HCT116 (cell line): ENCODE data around the gene SPSB4.

Experiments
- EZH2 ChIP-seq: fragments of 200-600 bp; sonication (generic); IDR thresholded peaks from 2 replicates; pipeline ENCODE4 v1.6.1; 2017; ENCODE audit warnings: antibody characterized with exemption, mixed run types
- JUND ChIP-seq: IDR thresholded peaks from 2 replicates; pipeline ENCODE4 v1.6.1; 2012
- POLR2A ChIP-seq: IDR thresholded peaks from 2 replicates; pipeline ENCODE4 v1.7.0; 2011; ENCODE audit warnings: borderline replicate concordance; ENCODE audit not compliant: insufficient read depth, insufficient read length; ENCODE audit errors: extremely low read depth
- POLR2AphosphoS5 ChIP-seq: IDR thresholded peaks from 2 replicates; pipeline ENCODE4 v1.6.1; 2011; ENCODE audit warnings: mild to moderate bottlenecking, low read depth, low read length, moderate library complexity
- SIN3A ChIP-seq: IDR thresholded peaks from 2 replicates; pipeline ENCODE4 v1.6.1; 2012; ENCODE audit warnings: low read depth
- SP1 ChIP-seq: IDR thresholded peaks from 2 replicates; pipeline ENCODE4 v1.6.1; 2012; ENCODE audit warnings: low read depth
- SRF ChIP-seq: IDR thresholded peaks from 2 replicates; pipeline ENCODE4 v1.6.1; 2012; ENCODE audit warnings: low read depth
- YY1 ChIP-seq: IDR thresholded peaks from 2 replicates; pipeline ENCODE4 v1.6.1; 2011; ENCODE audit warnings: low read length, low read depth, moderate library complexity, mild to moderate bottlenecking; ENCODE audit not compliant: insufficient replicate concordance; ENCODE audit errors: extremely low read depth
- ZNF274 ChIP-seq: fragments of 200-500 bp; sonication (Bioruptor generic); IDR thresholded peaks from 2 replicates; pipeline ENCODE4 v1.6.1; 2014; ENCODE audit warnings: mild to moderate bottlenecking, low read depth, low read length, inconsistent platforms
- TF ChIP-seq, protein P1 (sequence below): IDR thresholded peaks from 2 replicates; pipeline ENCODE4 v1.6.1; 2011; ENCODE audit warnings: mild to moderate bottlenecking, low read length, moderate library complexity; ENCODE audit not compliant: insufficient replicate concordance; ENCODE audit errors: extremely low read depth
- TF ChIP-seq, protein P2 (sequence below), 3 experiments: fragments of 200-600 bp in 1 of 3; sonication (generic) in 1 of 3; IDR thresholded peaks in 2 of 3; conservative IDR thresholded peaks in 1 of 3; 2 replicates each; pipeline ENCODE4 v1.5.1; 2012 to 2017; ENCODE audit warnings: low read depth in 2 of 3, low read length in 2 of 3, antibody characterized with exemption in 1 of 3, borderline replicate concordance in 1 of 3, control low read depth in 1 of 3, mild to moderate bottlenecking in 1 of 3, mixed read lengths in 1 of 3, mixed run types in 1 of 3, moderate library complexity in 1 of 3; ENCODE audit not compliant: insufficient read depth in 1 of 3
- TF ChIP-seq, protein P3 (sequence below): IDR thresholded peaks from 2 replicates; pipeline ENCODE4 v1.6.1; 2012
- TF ChIP-seq, protein P4 (sequence below): IDR thresholded peaks from 2 replicates; pipeline ENCODE4 v1.6.1; 2012; ENCODE audit warnings: low read depth
- TF ChIP-seq, protein P5 (sequence below): IDR thresholded peaks from 2 replicates; pipeline ENCODE4 v1.6.1; 2012

DNA sequence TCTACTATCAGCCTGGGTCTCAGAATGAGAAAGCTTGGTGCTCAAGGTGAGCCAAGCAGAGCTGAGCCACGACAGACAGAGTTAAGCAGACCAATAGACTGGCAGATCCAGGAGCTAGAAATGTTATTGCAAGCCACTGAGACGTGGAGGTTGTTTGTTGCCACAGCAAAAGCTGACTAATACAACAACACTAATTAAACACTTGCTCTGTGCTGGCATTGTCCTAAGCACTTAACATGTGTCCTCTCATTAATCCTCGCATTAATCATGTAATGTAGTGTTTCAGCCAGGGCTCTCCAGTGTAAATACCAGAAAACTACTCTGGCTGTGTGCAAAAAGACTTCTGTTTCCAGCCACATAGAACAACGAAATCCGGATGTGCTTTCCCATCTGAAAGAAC, 11.6 kb upstream of the SPSB4 start:
- TF ChIP-seq, protein P1, sequence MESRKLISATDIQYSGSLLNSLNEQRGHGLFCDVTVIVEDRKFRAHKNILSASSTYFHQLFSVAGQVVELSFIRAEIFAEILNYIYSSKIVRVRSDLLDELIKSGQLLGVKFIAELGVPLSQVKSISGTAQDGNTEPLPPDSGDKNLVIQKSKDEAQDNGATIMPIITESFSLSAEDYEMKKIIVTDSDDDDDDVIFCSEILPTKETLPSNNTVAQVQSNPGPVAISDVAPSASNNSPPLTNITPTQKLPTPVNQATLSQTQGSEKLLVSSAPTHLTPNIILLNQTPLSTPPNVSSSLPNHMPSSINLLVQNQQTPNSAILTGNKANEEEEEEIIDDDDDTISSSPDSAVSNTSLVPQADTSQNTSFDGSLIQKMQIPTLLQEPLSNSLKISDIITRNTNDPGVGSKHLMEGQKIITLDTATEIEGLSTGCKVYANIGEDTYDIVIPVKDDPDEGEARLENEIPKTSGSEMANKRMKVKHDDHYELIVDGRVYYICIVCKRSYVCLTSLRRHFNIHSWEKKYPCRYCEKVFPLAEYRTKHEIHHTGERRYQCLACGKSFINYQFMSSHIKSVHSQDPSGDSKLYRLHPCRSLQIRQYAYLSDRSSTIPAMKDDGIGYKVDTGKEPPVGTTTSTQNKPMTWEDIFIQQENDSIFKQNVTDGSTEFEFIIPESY, result no peak
- TF ChIP-seq, protein P2, sequence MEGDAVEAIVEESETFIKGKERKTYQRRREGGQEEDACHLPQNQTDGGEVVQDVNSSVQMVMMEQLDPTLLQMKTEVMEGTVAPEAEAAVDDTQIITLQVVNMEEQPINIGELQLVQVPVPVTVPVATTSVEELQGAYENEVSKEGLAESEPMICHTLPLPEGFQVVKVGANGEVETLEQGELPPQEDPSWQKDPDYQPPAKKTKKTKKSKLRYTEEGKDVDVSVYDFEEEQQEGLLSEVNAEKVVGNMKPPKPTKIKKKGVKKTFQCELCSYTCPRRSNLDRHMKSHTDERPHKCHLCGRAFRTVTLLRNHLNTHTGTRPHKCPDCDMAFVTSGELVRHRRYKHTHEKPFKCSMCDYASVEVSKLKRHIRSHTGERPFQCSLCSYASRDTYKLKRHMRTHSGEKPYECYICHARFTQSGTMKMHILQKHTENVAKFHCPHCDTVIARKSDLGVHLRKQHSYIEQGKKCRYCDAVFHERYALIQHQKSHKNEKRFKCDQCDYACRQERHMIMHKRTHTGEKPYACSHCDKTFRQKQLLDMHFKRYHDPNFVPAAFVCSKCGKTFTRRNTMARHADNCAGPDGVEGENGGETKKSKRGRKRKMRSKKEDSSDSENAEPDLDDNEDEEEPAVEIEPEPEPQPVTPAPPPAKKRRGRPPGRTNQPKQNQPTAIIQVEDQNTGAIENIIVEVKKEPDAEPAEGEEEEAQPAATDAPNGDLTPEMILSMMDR (IDR thresholded peaks at IDR 0.05 in 2 of 3, conservative IDR thresholded peaks at IDR 0.05 in 1 of 3; ENCODE audit: borderline replicate concordance in 1 of 3, insufficient read depth in 1 of 3, low read depth in 2 of 3, low read length in 2 of 3), result no peak
- TF ChIP-seq POLR2A, result no peak
- TF ChIP-seq SRF, result no peak
- TF ChIP-seq, protein P3, sequence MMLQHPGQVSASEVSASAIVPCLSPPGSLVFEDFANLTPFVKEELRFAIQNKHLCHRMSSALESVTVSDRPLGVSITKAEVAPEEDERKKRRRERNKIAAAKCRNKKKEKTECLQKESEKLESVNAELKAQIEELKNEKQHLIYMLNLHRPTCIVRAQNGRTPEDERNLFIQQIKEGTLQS, result no peak
- no peak for TF ChIP-seq POLR2AphosphoS5
- no peak for TF ChIP-seq SIN3A
- no peak for TF ChIP-seq YY1
- no peak for TF ChIP-seq JUND
- no peak for TF ChIP-seq ZNF274
- TF ChIP-seq, protein P4, sequence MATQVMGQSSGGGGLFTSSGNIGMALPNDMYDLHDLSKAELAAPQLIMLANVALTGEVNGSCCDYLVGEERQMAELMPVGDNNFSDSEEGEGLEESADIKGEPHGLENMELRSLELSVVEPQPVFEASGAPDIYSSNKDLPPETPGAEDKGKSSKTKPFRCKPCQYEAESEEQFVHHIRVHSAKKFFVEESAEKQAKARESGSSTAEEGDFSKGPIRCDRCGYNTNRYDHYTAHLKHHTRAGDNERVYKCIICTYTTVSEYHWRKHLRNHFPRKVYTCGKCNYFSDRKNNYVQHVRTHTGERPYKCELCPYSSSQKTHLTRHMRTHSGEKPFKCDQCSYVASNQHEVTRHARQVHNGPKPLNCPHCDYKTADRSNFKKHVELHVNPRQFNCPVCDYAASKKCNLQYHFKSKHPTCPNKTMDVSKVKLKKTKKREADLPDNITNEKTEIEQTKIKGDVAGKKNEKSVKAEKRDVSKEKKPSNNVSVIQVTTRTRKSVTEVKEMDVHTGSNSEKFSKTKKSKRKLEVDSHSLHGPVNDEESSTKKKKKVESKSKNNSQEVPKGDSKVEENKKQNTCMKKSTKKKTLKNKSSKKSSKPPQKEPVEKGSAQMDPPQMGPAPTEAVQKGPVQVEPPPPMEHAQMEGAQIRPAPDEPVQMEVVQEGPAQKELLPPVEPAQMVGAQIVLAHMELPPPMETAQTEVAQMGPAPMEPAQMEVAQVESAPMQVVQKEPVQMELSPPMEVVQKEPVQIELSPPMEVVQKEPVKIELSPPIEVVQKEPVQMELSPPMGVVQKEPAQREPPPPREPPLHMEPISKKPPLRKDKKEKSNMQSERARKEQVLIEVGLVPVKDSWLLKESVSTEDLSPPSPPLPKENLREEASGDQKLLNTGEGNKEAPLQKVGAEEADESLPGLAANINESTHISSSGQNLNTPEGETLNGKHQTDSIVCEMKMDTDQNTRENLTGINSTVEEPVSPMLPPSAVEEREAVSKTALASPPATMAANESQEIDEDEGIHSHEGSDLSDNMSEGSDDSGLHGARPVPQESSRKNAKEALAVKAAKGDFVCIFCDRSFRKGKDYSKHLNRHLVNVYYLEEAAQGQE, result no peak
- TF ChIP-seq EZH2, result no peak
- TF ChIP-seq, protein P5, sequence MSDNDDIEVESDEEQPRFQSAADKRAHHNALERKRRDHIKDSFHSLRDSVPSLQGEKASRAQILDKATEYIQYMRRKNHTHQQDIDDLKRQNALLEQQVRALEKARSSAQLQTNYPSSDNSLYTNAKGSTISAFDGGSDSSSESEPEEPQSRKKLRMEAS, result no peak
- no peak for TF ChIP-seq SP1
